Measurements from ENCODE around the gene C6orf132.

The C6orf132 gene

DNA sequence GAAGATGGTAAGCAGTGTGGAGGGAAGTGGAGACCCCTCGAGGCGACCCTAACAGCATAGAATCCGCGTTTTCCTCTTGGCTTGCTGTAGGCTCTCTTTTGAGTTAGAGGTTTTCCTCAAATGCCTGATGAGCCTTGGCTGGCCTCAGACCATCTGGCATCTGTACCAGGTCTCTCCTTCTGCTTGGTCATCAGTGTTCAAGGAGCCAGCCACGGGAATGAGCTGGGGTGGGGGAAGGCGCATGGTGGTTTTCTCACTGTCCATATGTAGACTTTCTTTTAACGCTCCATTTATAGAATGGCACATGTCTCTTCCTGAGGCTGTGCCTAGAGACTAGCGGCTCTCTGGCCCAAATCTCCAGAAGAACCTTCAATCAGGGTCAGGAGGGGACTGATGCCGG lies 22.6 kb upstream of the C6orf132 start:
- H3K36me3 Mint-ChIP-seq (ENCODE audit: low read depth) = no peaks in the 10 kb centered on the region
- peak overlapping the region in 1 of 3 experiments; percentile 27 for H3K27ac Mint-ChIP-seq
- TF ChIP-seq, protein P1, sequence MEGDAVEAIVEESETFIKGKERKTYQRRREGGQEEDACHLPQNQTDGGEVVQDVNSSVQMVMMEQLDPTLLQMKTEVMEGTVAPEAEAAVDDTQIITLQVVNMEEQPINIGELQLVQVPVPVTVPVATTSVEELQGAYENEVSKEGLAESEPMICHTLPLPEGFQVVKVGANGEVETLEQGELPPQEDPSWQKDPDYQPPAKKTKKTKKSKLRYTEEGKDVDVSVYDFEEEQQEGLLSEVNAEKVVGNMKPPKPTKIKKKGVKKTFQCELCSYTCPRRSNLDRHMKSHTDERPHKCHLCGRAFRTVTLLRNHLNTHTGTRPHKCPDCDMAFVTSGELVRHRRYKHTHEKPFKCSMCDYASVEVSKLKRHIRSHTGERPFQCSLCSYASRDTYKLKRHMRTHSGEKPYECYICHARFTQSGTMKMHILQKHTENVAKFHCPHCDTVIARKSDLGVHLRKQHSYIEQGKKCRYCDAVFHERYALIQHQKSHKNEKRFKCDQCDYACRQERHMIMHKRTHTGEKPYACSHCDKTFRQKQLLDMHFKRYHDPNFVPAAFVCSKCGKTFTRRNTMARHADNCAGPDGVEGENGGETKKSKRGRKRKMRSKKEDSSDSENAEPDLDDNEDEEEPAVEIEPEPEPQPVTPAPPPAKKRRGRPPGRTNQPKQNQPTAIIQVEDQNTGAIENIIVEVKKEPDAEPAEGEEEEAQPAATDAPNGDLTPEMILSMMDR (IDR thresholded peaks at IDR 0.05; ENCODE audit: unreplicated experiment in 3 of 3) = no peak
- no peak overlapping the region for H3K4me3 Mint-ChIP-seq
- H3K9me3 Mint-ChIP-seq = no peaks in the 10 kb centered on the region
- peaks cover 5% of the 10 kb centered on the region for H3K27me3 Mint-ChIP-seq (ENCODE audit: low read depth)
- peaks cover 12% of the 10 kb centered on the region for H3K4me1 Mint-ChIP-seq

DNA sequence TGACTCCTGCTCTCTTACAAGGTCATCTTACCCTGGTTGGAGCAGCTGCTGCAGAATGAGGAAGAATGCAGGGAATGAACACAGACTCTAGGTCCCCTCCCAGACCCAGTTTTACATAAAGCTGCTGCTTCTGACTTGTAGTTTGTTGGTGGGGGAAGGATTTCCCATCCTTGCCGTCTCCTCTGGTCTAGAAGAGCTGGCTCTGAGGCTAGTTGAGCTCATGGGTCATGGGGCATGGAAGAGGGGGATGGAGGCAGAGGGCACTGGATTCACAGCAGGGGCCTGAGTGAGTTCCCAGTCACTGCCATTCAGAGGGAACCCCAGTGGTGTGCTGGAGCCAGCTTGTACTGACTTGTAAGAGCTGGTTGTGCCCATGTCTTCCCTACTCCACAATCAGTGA lies 21.6 kb upstream of the C6orf132 start:
- Mint-ChIP-seq H3K27me3 (ENCODE audit: low read depth) (no peaks in the 10 kb centered on the region), H3K4me3 (no peak overlapping the region), H3K9me3 (no peaks in the 10 kb centered on the region), H3K4me1 (peaks cover 12% of the 10 kb centered on the region), H3K27ac (peak overlapping the region in 2 of 3 experiments; percentile 41 to 57), H3K36me3 (ENCODE audit: low read depth) (no peaks in the 10 kb centered on the region)
- TF ChIP-seq, protein P1 (IDR thresholded peaks at IDR 0.05; ENCODE audit: unreplicated experiment in 3 of 3) = no peak

DNA sequence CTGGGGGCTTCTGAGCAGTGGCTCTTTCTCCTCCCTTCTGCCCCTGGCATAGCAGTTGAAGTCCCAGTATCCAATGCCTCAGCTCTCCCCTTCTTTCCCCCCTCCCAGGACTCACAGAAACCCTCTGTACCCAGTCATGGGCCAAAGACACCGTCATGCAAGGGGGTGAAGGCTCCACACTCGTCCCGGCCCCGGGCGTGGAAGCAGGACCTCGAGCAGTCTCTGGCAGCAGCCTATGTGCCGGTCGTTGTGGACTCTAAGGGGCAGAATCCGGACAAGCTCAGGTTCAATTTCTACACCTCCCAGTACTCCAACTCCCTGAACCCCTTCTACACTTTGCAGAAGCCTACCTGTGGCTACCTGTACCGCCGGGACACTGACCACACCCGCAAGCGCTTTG lies 20.4 kb upstream of the C6orf132 start:
- Mint-ChIP-seq H3K4me1 (peaks cover 12% of the 10 kb centered on the region), H3K27me3 (ENCODE audit: low read depth) (no peaks in the 10 kb centered on the region), H3K36me3 (ENCODE audit: low read depth) (no peaks in the 10 kb centered on the region), H3K27ac (no peak overlapping the region), H3K9me3 (no peaks in the 10 kb centered on the region), H3K4me3 (no peak overlapping the region)
- TF ChIP-seq, protein P1 (IDR thresholded peaks at IDR 0.05; ENCODE audit: unreplicated experiment in 3 of 3) = no peak

DNA sequence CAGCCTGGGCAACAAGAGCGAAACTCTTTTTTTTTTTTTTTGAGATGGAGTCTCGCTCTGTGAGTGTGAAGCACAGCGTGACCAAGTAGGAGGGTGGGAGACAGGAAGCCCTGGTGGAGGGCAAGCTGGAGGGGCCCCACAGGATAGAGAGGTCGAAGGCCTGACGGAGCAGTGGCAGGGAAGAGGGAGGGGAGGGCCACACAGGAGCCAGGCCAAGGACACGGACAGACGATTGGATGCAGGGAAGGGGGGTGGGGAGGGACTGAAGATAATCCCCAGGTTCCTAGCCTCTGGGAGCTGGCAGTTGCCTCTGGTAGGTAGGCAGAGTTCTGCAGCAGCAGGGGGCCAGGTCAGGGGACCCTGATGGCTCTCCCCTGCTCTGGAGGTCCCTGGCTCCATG lies 20.0 kb upstream of the C6orf132 start:
- peaks cover 12% of the 10 kb centered on the region for H3K4me1 Mint-ChIP-seq

DNA sequence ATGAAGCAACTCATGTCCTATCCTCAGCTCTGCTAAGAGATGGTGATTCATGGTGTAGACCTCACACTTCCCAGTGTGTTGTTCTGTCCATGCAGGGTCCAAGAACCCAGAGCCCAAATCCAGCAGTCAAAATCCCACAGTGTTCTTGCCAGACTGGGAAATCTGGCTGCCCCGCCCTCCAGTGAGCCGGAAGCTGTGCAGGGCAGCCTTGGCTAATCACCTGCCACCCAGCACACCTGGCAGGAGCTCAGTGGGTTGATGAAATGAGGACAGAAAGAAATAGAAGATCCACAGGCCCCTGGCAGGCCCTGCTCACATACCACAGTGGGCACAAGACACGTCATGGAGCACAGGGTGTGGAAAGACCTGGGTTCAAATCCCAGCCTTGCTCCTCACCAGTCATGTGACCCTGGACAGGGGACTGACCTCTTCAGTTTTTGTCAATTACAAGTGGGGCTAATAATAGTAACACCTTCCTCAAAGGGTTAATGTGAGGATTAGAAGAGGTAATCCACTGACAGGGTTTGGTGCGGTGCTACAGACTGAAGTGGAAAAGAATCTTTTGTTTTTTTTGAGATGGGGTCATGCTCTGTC lies 17.1 kb upstream of the C6orf132 start:
- TF ChIP-seq, protein P1 (IDR thresholded peaks at IDR 0.05; ENCODE audit: unreplicated experiment in 3 of 3) = no peak
- Mint-ChIP-seq H3K36me3 (ENCODE audit: low read depth) (no peaks in the 10 kb centered on the region), H3K4me3 (no peak overlapping the region), H3K9me3 (no peaks in the 10 kb centered on the region), H3K27ac (no peak overlapping the region), H3K4me1 (peaks cover 12% of the 10 kb centered on the region), H3K27me3 (ENCODE audit: low read depth) (no peaks in the 10 kb centered on the region)

More for the DNA sequence above, 20.0 kb upstream of the C6orf132 start:
- TF ChIP-seq, protein P1 (IDR thresholded peaks at IDR 0.05; ENCODE audit: unreplicated experiment in 3 of 3) = no peak
- H3K36me3 Mint-ChIP-seq (ENCODE audit: low read depth) = no peaks in the 10 kb centered on the region
- H3K9me3 Mint-ChIP-seq = no peaks in the 10 kb centered on the region
- no peak overlapping the region for H3K4me3 Mint-ChIP-seq
- H3K27ac Mint-ChIP-seq = peak overlapping the region in 1 of 3 experiments; percentile 41
- H3K27me3 Mint-ChIP-seq (ENCODE audit: low read depth) = no peaks in the 10 kb centered on the region

DNA sequence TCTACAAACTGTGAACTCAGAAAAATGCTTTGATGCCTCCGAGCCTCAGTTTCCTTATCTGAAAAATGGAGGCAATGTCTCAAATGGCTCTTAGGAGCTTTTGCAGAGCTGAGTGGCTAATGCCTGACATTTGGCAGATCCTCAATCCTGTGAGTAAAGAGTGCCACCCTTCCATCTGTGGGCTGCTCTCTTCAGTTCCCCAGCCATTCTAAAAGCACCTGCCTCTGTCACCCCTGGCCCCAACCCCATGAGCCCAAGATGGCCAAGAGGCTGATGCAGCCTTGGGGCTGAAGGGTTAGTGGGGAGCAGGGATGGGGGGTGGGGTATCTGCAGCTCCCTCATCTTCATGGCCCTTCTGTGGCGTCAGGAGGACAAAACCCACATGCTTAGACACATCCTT lies 16.2 kb upstream of the C6orf132 start:
- Mint-ChIP-seq H3K27ac (no peak overlapping the region), H3K4me1 (peaks cover 8% of the 10 kb centered on the region), H3K9me3 (no peaks in the 10 kb centered on the region), H3K4me3 (no peak overlapping the region), H3K27me3 (ENCODE audit: low read depth) (peaks cover 8% of the 10 kb centered on the region), H3K36me3 (ENCODE audit: low read depth) (no peaks in the 10 kb centered on the region)
- TF ChIP-seq, protein P1 (IDR thresholded peaks at IDR 0.05; ENCODE audit: unreplicated experiment in 3 of 3) = no peak
